Gastroesophageal sphincter (tissue), 3 donors: ENCODE results near the gene TP53BP1.

Source experiments
- CTCF ChIP-seq, 4 experiments: fragments of 200-600 bp in 2 of 4; fragments of 450-650 bp in 2 of 4; sonication (generic) in 1 of 4; IDR thresholded peaks; one replicate each; pipeline ENCODE4 v1.5.1; 2017 to 2019; ENCODE audit warnings: antibody characterized with exemption in 4 of 4, mild to moderate bottlenecking in 2 of 4, moderate library complexity in 2 of 4
- EP300 ChIP-seq: sonication (generic); formaldehyde crosslinking; IDR thresholded peaks from one replicate; pipeline ENCODE4 v1.6.1; 2017; ENCODE audit warnings: antibody characterized with exemption, mild to moderate bottlenecking
- POLR2A ChIP-seq, 2 donors: fragments of 450-650 bp; IDR thresholded peaks; one replicate each; pipeline ENCODE4 v1.6.1; 2017; ENCODE audit warnings: antibody characterized with exemption in 2 of 2, mild to moderate bottlenecking in 2 of 2, moderate library complexity in 1 of 2
- POLR2AphosphoS5 ChIP-seq: sonication (generic); formaldehyde crosslinking; IDR thresholded peaks from one replicate; pipeline ENCODE4 v1.6.1; 2017; ENCODE audit warnings: antibody characterized with exemption

GRCh38 chr15:43370975-43371974 lies 121.7 kb downstream of the TP53BP1 start, which contains the start of the genes TUBGCP4 and ZSCAN29:
- TF ChIP-seq POLR2A (IDR thresholded peaks at IDR 0.05) = peak; percentile 36 to 39
- TF ChIP-seq CTCF (IDR thresholded peaks at IDR 0.05) = peak in 1 of 4 experiments; percentile 41
- TF ChIP-seq POLR2AphosphoS5 = no peak
- TF ChIP-seq EP300 = no peak
